ENCODE results near the gene NUDCD3.

- TF ChIP-seq CTCF (conservative IDR thresholded peaks at IDR 0.05 in 1 of 2, IDR thresholded peaks at IDR 0.05 in 1 of 2; ENCODE audit: extremely low read depth in 1 of 2, insufficient read depth in 1 of 2, low read depth in 1 of 2, low read length in 2 of 2) (no peak), EZH2 (IDR thresholded peaks at IDR 0.05; ENCODE audit: borderline replicate concordance, low read length) (no peak)
Observed at GRCh38 chr7:44515590-44516268, 25.3 kb upstream of the NUDCD3 start.
